Measurements from ENCODE around the gene SLC39A8. TPM values are rescaled to one million over a fixed set of nuclear protein-coding genes. Genes with fewer than 3 reads are reported as not detected.

The SLC39A8 gene
- total and polyA plus RNA-seq, 12 donors, result 2.0 to 24.2 (median 8.2) TPM

DNA sequence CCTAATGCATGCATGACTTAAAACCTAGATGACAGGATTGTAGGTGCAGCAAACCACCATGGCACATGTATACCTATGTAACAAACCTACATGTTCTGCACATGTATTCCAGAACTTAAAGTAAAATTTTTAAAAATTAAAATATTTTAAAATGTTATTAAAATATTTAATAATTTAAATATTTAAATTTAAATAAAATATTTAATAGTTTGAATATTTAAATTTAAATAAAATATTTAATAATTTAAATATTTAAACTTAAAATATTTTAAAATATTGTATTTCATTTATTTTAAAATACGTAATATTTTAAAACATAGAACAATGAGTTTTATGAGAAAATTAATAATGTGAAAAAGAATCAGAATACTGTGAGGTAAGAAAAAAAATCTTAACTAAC, 117.9 kb downstream of the SLC39A8 start:
- no peak for DNase-seq
- no peak overlapping the region for H3K4me3 ChIP-seq
- no peaks in the 10 kb centered on the region for H3K36me3 ChIP-seq (replicated peaks in 1 of 2)
- no peaks in the 10 kb centered on the region for H3K4me1 ChIP-seq (replicated peaks in 1 of 2)
- intact Hi-C loops (cut with DNase I), result no loop called here
- no peak overlapping the region for H3K27ac ChIP-seq
- H3K27me3 ChIP-seq, result no peaks in the 10 kb centered on the region
- 97 to 100% (median 98%) methylated on average over 1 of the region's 1 CpG for WGBS, 4 donors
- TF ChIP-seq, protein P1, sequence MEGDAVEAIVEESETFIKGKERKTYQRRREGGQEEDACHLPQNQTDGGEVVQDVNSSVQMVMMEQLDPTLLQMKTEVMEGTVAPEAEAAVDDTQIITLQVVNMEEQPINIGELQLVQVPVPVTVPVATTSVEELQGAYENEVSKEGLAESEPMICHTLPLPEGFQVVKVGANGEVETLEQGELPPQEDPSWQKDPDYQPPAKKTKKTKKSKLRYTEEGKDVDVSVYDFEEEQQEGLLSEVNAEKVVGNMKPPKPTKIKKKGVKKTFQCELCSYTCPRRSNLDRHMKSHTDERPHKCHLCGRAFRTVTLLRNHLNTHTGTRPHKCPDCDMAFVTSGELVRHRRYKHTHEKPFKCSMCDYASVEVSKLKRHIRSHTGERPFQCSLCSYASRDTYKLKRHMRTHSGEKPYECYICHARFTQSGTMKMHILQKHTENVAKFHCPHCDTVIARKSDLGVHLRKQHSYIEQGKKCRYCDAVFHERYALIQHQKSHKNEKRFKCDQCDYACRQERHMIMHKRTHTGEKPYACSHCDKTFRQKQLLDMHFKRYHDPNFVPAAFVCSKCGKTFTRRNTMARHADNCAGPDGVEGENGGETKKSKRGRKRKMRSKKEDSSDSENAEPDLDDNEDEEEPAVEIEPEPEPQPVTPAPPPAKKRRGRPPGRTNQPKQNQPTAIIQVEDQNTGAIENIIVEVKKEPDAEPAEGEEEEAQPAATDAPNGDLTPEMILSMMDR (IDR thresholded peaks at IDR 0.05), result no peak
- TF ChIP-seq POLR2A (IDR thresholded peaks at IDR 0.05), result no peak
- no peaks in the 10 kb centered on the region for H3K9me3 ChIP-seq (replicated peaks in 1 of 3)

DNA sequence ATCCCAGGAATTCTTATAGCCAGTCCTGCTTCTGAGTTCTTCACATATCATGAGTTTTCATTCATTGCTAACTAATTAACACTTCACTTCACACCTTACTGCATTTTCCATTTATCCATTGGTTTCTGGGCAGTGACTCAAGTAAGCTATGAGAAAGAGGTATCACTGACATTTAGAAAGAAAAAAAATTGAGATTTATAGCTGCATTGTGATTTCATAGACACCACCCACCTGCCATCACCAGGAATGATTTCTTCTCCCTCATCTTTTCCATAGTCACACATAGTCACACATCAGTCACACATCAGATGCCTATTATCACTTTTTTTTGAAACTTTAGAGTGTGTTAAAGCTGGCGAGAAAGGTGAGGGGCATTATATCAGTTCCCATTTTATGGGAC, 121.8 kb downstream of the SLC39A8 start:
- intact Hi-C loops (cut with DNase I), result no loop called here
- 77 to 92% (median 85%) methylated on average over 1 of the region's 1 CpG for WGBS, 4 donors
- H3K4me3 ChIP-seq, result no peak overlapping the region
- no peaks in the 10 kb centered on the region for H3K27me3 ChIP-seq
- no peaks in the 10 kb centered on the region for H3K9me3 ChIP-seq (replicated peaks in 1 of 3)
- H3K27ac ChIP-seq, result no peak overlapping the region
- H3K36me3 ChIP-seq (replicated peaks in 1 of 2), result no peaks in the 10 kb centered on the region
- H3K4me1 ChIP-seq (replicated peaks in 1 of 2), result no peaks in the 10 kb centered on the region
- DNase-seq, result no peak
- TF ChIP-seq POLR2A (IDR thresholded peaks at IDR 0.05), result no peak
- TF ChIP-seq, protein P1 (IDR thresholded peaks at IDR 0.05), result no peak

DNA sequence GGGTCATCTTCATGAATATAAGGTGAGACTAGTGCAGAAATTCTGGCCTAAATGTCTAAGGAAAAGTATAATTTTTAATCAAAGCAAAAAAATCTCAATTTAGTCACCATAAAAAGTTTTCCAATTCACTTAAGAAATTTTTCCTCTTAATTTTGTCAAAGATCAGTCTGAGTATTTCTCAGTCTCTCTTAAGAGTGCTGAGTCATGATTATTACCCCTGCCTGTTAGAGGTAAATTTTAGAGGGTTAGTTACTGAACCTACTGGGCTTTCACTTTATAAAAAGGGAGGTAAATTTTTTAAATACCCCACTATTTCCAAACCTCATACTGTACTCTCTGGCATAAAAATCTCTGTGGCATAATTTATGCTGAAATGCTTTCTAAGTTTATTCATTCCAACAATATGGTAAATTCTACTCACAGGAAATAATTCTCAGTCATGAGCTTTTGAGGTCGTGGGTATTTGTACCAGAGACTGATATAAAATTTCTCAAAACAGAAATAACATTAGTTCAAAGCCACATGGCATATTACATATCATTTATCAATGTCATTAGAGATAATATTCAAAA, 122.4 kb downstream of the SLC39A8 start:
- TF ChIP-seq POLR2A (IDR thresholded peaks at IDR 0.05), result no peak
- TF ChIP-seq, protein P1 (IDR thresholded peaks at IDR 0.05), result no peak
- WGBS, 4 donors, result 22 to 50% (median 28%) methylated on average over 1 of the region's 1 CpG
- Histone ChIP-seq H3K36me3 (replicated peaks in 1 of 2) (no peaks in the 10 kb centered on the region), H3K27ac (no peak overlapping the region), H3K4me1 (replicated peaks in 1 of 2) (no peaks in the 10 kb centered on the region), H3K4me3 (no peak overlapping the region), H3K9me3 (replicated peaks in 1 of 3) (no peaks in the 10 kb centered on the region), H3K27me3 (no peaks in the 10 kb centered on the region)
- no peak for DNase-seq
- intact Hi-C loops (cut with DNase I), result no loop called here

DNA sequence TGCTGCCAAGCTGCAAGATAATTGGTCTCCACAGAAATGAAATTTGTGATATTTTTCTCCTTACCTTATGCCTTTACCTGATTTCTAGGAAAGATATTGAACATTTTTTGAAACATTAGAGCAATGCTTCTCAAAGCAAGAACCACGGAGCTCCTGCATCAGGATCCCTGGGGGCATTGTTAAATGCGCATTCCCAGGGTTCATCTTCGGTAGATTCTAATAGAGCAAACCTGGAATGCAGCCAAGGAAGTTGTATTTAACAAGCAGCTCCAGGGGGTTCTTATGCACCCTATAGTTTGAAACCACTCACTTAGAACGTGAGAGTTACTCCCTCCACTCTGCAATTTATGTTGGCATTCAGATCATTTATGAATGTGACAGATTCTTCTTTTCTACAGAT, 126.2 kb downstream of the SLC39A8 start:
- Histone ChIP-seq H3K4me1 (replicated peaks in 1 of 2) (no peaks in the 10 kb centered on the region), H3K27me3 (no peaks in the 10 kb centered on the region), H3K36me3 (replicated peaks in 1 of 2) (no peaks in the 10 kb centered on the region), H3K9me3 (replicated peaks in 1 of 3) (no peaks in the 10 kb centered on the region), H3K4me3 (no peak overlapping the region), H3K27ac (no peak overlapping the region)
- WGBS, 4 donors, result 56 to 64% (median 58%) methylated on average over 4 of the region's 4 CpGs
- intact Hi-C loops (cut with DNase I), result no loop called here
- TF ChIP-seq POLR2A (IDR thresholded peaks at IDR 0.05), result no peak
- TF ChIP-seq, protein P1 (IDR thresholded peaks at IDR 0.05), result no peak
- no peak for DNase-seq

Data from adrenal gland (tissue), 12 donors.